SHP77 (cell line): Measurements from ENCODE around the gene PSMG1.

ENCODE experiments used
- DNase-seq, 2 experiments: peaks; one replicate each; lab custom pipeline; 2025; lab: John Stamatoyannopoulos, UW

PSMG1 gene

DNA sequence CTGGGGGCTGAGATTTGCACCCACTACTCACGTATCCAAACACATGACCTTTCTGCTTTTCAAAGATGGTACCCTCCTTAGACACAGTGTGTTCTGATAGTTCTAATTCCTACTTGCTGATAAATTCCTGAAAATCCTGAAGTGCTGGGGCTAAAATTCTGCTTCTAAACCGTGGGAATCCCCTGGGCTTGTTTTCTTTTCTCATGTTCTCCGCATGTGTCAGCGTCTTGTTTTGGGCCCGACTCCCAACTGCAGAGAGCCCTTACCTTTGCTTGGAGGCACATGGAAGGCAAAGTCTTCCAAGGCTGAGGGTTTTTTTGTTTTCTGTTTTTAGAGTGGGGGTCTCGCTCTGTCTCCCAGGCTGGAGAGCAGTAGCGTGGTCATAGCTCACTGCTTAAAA, 27.2 kb downstream of the PSMG1 start:
- no peak for DNase-seq

- DNase-seq = no peak
Observed at GRCh38 chr21:39155578-39155977, 27.7 kb downstream of the PSMG1 start.

DNA sequence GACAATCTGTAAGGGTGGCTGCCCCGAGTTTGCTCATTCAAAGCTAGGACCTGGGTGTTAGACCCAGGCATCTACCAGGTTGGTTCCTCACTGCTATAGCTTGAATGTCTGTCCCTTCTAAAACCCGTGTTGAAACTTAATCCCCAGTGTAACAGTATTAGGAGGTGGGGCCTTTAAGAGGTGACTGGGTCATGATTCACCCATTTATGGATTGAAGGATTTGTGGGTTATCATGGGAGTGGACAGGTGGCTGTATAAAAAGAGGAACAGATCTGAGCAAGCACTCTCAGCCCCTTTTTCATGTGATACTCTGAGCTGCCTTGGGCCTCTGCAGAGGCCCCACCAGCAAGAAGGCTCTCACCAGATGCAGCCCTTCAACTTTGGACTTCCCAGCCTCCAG, 29.4 kb downstream of the PSMG1 start:
- DNase-seq = no peak

DNA sequence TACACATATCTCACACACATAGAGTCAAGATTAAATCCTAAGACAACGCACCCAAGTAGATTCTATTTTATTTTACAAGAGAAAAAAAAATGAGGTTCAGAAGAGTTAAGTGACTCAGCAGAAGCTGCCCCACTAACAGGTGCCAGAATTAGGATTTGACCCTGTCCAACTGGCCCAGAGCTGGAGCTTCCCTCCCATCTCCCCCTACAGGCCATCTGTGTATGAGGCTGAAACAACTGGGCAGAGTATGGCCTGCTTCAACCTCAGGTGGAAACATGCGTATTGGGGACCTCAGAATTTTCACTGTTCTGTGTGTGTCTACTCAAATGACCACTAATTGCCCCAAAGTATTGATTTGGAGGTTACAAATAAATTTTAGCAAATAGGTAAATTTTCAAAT, 29.9 kb downstream of the PSMG1 start:
- peak in 1 of 2 experiments; percentile 3 for DNase-seq

DNA sequence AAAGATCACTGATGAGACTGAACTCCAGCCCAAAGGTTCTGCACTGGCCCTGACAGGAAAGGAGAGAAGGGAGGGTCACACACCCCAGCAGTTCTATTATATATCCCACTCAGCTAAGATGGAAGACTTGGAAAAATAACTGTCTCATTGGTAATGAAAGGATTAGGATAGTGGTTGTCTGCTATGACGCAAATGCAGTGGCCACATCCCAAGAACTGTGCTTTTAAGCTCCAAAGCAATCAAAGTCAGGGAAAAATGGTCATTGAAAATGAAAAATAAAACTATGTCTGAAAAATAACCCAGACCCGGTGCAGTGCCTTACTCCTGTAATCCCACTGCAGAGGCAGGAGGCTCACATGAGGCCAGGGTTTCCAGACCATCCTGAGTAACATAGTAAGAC, 31.0 kb downstream of the PSMG1 start:
- no peak for DNase-seq

DNA sequence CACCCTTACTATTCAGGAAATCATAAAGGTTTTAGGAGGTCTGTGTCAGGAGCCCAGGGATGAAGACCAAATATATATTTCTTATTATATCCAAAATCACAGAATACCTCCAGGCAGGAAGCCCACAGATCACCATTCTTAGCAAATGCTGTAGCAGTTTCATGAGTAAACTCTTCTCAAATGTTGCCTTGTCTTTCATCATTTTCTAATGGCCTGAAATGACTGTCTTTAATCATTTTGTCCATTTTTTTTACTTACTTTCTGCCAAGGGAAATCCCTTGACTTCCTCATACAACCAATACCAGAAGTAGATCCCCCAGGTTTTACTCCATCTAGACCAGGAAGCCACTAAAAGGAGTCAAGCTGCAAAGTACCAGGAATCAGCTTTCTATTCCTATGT, 32.4 kb downstream of the PSMG1 start:
- no peak for DNase-seq

GRCh38 chr21:39150316-39150715, 32.9 kb downstream of the PSMG1 start:
- no peak for DNase-seq

DNA sequence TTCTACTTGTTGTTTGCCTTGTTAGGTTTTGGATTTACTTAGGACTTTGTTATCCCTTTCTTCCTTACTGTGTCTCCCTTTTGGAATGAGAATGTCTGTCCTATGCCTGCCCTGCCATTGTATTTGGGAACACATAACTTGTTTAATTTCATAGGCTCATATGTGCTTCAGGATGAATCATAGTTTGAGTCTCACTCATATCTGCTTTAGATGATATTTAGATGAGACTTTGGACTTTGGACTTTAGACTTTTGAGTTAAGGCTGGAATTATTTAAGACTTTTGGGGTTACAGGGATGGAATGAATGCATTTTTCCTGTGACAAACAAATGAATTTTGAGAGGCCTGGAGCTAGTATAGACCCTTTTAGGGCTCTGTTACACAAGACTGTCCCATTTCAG, 33.4 kb downstream of the PSMG1 start:
- no peak for DNase-seq

DNA sequence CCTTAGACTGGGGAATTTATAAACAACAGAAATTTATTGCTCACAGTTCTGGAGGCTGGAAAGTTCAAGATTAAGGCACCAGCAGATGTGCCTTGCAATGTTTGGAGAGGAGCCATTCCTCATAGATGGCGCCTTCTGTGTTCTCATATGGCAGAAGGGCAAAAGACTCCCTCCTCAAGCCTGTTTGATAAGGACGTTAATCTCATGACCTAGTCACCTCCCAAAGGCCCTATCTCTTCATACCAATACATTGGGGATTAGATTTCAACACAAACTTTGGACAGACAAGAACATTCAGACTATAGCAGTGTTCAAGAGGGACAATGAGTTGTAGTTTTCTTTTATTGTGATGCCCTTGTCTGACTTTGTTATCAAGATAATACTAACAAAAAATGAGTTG, 34.3 kb downstream of the PSMG1 start:
- DNase-seq = no peak

DNA sequence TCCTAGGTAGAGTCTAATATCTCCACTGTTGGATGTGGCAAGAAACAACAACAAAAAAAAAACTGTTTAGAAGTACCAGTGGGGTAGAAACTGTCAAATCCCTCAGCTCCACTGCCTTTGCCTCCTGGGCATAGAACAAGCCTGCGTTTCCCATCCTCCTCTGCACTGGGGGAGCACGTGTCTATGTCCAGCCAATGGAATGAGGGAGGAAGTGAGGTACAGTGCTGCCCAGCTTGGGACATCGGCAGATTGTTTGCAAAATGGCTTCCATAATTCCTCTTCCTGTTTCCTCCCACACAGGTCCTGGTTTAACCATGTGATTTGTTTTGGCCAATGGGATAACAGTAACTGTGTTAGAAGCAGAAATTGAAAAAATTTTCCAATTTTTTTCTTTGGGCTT, 39.1 kb downstream of the PSMG1 start:
- DNase-seq = no peak

- DNase-seq = no peak
Observed at GRCh38 chr21:39142972-39143371, 40.3 kb downstream of the PSMG1 start.

- peak; percentile 67 to 72 for DNase-seq
Observed at GRCh38 chr21:39141502-39141901, 41.7 kb downstream of the PSMG1 start.

DNA sequence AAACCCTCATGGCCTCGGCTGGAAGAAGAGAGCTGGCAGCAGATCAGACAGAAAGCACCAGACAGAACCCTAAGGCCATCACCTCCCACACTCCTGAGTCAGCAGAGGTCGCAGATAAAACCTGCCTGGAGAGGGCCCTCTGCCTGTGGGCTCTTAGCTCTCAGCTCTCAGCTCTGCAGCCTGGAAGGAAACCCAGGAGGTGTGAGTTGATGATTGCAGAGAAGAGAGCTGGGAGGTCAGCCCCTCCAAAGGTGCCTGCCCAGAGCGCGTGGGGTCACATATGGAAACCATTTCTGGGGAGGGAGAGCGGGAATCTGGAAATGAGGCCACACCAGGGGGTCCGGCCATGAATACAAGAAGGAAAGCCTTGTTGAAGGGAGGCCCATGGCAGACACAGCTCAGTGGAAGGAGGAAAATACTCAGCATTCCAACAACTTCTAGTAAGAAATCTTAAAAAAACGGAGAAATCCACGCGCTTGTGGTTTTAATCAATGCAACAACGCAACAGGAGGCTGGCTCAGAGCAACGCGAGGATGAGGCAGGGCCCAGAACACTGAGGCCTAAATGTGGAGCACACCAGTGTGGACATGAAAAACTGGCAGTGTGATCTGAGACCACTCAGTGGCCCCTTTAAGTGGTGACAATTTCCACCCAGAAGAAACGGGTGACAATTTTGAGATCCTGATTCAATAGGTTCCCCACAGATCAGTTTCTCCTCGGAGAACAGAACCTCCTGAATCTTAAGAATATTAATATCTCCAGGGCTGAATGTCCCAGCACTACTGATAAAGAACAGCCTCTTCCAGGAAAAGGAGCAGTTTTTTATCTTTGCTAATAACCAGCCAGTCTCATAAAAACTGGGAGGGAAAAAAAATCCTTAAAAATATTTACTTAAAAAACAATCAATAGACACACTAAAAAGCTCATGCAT, 45.7 kb downstream of the PSMG1 start:
- peak in 1 of 2 experiments; percentile 41 for DNase-seq

- DNase-seq = no peak
Observed at GRCh38 chr21:39136711-39137110, 46.5 kb downstream of the PSMG1 start.

GRCh38 chr21:39136138-39136537, 47.1 kb downstream of the PSMG1 start:
- DNase-seq = peak; percentile 62 to 79

DNA sequence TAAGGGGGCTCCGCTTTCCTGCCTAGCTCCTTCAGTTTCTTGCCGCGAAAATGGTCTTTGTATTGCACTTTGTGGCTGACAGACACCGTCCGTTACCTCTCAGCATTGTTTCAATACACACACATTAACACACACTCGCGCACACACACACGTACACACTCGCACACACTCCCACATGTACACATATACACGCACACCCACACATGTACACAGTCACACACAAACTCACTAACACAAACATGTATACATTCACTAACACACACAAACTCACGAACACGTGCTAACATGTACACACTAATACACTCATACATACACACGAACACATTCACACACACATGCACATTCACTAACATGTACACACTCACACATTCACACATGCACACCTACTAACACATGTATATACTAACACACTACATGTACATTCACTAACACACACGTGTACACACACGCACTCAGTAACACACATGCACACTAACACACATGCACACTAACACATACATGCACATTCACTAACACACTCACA, 48.9 kb downstream of the PSMG1 start:
- DNase-seq = no peak

DNA sequence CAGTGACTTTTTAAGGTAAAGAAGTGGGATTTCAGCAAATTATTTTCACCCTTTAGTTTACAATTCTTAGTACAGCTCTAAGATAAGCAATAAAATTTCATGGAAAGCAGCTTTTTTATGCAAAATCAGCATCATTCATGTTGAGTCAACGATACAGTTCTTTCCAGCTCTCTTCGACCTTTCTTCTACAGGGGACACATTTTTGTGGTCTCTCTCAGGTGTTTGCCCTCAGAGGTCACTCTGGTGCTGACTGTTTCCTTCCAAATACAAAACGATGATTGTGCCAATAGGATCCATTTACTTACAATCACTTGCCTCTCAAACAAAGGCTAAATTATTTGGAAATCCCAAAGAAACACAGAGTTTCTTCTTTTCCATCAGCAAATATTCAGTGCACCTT, 51.0 kb downstream of the PSMG1 start:
- no peak for DNase-seq

- DNase-seq = no peak
Observed at GRCh38 chr21:39131791-39132190, 51.5 kb downstream of the PSMG1 start.

- no peak for DNase-seq
Observed at GRCh38 chr21:39127506-39127905, 55.7 kb downstream of the PSMG1 start.

DNA sequence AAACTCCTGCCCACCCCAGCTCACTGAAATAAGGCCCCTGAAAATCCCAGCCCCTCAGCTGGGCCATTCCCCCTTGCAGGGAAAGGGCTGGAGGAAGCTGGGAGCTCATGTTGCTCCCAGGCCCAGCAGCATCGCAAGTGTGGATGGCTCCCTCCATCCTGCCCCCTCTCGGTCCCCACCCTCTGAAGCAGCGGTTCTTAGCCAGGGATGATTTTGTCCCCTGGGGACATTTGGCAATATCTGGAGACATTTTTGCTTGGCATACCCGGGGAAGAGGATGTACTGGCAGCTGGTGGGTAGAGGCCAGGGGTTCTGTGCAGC, 56.8 kb downstream of the PSMG1 start:
- DNase-seq = peak in 1 of 2 experiments; percentile 19

DNA sequence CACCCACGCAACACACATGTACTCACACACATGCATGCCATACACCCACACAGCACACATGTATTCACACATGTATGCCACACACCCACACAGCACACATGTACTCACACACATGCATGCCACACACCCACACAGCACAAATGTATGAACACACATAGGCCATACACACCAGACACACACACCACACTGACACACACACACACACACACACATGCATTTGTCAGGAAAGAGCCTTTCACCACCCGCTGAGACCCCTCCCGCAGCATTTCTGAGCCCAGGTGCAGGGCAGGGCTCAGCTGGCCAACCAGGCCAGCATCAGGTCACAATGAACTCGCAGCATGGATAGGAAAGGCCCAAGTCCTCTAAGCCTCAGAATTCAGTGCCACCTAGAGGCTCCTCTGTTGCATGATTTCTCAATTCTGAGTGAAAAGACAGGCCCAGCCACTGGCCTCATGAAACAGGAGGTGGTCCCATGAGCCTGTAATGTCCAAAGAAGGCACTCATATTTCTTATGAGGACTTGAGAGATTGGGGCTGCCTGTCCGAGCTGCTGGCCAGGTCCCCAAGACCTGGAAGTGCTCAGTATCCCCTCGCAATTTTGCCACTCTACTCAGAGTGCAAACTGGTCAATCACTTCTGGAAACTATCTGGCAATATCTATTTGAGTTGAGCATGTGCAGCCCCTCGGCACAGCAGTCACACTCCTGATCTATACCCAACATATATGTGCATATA, 57.3 kb downstream of the PSMG1 start:
- DNase-seq = peak; percentile 81 to 91
